ENCODE data around the gene SH3PXD2B.

Gene SH3PXD2B

DNA sequence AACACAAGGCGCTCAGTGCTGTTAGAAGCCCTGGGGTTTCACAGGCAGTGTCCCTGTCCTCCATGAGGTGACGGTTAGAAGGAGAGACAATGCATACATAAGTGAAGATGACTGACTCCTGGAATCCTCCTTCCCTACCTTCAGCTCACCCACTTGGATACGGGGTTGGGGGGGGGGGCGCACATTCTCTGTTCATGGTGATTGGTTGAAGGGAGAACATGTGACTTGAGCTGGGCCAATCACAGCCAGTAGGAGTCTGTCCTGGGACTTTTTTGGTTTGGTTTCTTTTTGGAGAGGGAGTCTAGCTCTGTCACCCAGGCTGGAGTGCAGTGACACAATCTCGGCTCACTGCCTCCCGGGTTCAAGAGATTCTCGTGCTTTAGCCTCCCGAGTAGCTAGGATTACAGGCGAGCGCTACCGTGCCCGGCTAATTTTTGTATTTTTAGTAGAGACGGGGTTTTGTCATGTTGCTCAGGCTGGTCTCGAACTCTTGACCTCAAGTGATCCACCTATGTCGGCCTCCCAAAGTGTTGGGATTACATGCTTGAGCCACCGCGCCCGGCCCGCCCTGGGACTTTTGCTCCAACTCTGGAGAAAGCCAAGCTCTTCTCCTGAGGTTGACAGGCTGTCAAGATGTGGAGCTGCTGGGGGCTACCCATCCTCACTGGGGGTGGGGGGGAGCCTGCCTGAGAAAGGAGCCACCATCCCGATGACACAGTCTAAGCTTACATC, 30.8 kb downstream of the SH3PXD2B start:
- no peak for TF ChIP-seq Cebpa-rat (IDR thresholded peaks at IDR 0.05)
- Histone ChIP-seq H3K4me2 (no peak overlapping the region), H3K9me3 (peaks cover 7% of the 10 kb centered on the region), H3K4me3 (no peak overlapping the region), H3K9ac (no peak overlapping the region), H4K20me1 (peaks cover 3% of the 10 kb centered on the region; the same call in 1 of the 2 replicates), H3K36me3 (peaks cover 11% of the 10 kb centered on the region), H3K4me1 (peaks cover 27% of the 10 kb centered on the region), H3K27ac (no peak overlapping the region), H3K27me3 (no peaks in the 10 kb centered on the region)

DNA sequence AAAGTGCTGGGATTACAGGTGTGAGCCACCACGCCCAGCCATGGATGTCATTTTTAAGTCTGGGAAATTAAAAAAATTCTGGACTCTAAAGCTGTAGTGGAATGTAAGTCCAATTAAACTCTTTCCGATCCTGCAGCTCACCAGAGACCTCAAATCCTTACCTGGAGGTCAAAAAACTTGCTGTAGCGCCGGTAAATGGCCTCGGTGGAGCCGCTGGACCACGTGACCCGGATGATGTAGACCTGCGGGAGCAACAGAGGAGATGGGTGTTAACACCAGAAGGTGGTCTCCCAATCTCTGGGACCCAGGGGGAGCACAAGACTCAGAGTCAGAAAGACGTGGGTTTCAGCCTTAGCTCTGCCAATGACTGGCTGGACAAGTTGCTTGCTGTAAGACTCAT, 32.1 kb downstream of the SH3PXD2B start:
- no peak overlapping the region for H3K27ac ChIP-seq
- no peak overlapping the region for H3K4me3 ChIP-seq
- H3K9me3 ChIP-seq, result no peaks in the 10 kb centered on the region
- TF ChIP-seq Cebpa-rat (IDR thresholded peaks at IDR 0.05), result no peak
- no peaks in the 10 kb centered on the region; the same call in 1 of the 2 replicates for H4K20me1 ChIP-seq
- no peak overlapping the region for H3K9ac ChIP-seq
- H3K4me1 ChIP-seq, result peaks cover 34% of the 10 kb centered on the region
- H3K36me3 ChIP-seq, result peaks cover 16% of the 10 kb centered on the region
- H3K4me2 ChIP-seq, result no peak overlapping the region
- H3K27me3 ChIP-seq, result no peaks in the 10 kb centered on the region

DNA sequence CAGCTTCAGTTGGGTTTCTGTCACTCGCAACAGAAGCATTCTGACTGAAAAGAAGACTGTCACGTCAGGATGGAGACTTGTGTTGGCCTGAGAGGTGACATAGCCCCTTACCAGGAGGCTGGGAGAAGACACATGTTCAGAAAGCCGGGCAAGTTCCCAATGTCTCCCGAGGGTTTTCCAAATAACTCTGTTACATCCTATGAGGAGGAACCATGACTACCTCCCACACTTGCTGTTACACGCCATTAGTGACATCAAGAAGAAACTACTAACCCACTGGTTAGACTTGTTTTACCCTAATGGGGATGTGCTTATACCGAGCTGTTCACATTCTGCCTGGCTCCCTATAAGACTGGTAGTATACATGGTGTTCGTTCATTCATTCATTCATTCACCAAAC, 33.3 kb downstream of the SH3PXD2B start:
- H3K4me3 ChIP-seq, result no peak overlapping the region
- H3K27ac ChIP-seq, result no peak overlapping the region
- TF ChIP-seq Cebpa-rat (IDR thresholded peaks at IDR 0.05), result no peak
- H4K20me1 ChIP-seq, result no peaks in the 10 kb centered on the region; the same call in 1 of the 2 replicates
- no peak overlapping the region for H3K9ac ChIP-seq
- H3K9me3 ChIP-seq, result no peaks in the 10 kb centered on the region
- H3K27me3 ChIP-seq, result no peaks in the 10 kb centered on the region
- H3K36me3 ChIP-seq, result peaks cover 16% of the 10 kb centered on the region
- H3K4me1 ChIP-seq, result peaks cover 36% of the 10 kb centered on the region
- no peak overlapping the region for H3K4me2 ChIP-seq

DNA sequence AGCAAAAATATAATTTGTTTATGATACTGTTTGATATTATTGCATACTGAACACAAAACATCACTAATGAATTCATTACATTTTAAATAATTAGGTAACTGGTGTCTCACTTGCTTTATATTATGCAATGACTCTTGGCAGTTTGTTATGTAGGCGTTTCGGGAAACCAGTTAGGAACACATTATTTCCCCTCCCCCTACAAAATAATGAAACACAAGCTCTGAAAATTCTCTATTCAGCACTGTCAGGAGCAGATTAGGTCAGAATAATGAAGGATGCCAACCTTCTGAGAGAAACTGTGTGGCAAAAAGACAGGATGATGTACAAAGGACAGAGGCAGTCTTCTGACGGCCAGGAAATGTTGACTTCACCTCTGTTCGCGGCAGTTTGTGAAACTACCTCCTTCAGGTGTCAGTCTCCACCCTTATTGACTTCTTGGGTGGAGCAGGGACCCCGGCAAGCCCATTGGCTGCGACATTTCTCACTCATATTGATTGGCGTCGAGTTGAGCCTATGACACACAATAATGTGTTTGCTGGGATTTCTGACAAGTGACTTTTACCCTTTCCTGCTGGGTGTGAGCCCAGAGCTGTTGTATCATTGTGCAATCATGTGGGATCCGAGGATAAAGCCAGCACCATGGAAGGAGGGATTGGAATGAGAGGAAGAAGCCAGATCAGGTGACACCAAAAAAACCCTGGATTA, 33.9 kb downstream of the SH3PXD2B start:
- Histone ChIP-seq H4K20me1 (no peaks in the 10 kb centered on the region), H3K36me3 (peaks cover 16% of the 10 kb centered on the region), H3K4me3 (no peak overlapping the region), H3K27me3 (no peaks in the 10 kb centered on the region), H3K9me3 (no peaks in the 10 kb centered on the region), H3K27ac (no peak overlapping the region), H3K4me2 (no peak overlapping the region), H3K4me1 (peaks cover 39% of the 10 kb centered on the region), H3K9ac (no peak overlapping the region)
- no peak for TF ChIP-seq Cebpa-rat (IDR thresholded peaks at IDR 0.05)

DNA sequence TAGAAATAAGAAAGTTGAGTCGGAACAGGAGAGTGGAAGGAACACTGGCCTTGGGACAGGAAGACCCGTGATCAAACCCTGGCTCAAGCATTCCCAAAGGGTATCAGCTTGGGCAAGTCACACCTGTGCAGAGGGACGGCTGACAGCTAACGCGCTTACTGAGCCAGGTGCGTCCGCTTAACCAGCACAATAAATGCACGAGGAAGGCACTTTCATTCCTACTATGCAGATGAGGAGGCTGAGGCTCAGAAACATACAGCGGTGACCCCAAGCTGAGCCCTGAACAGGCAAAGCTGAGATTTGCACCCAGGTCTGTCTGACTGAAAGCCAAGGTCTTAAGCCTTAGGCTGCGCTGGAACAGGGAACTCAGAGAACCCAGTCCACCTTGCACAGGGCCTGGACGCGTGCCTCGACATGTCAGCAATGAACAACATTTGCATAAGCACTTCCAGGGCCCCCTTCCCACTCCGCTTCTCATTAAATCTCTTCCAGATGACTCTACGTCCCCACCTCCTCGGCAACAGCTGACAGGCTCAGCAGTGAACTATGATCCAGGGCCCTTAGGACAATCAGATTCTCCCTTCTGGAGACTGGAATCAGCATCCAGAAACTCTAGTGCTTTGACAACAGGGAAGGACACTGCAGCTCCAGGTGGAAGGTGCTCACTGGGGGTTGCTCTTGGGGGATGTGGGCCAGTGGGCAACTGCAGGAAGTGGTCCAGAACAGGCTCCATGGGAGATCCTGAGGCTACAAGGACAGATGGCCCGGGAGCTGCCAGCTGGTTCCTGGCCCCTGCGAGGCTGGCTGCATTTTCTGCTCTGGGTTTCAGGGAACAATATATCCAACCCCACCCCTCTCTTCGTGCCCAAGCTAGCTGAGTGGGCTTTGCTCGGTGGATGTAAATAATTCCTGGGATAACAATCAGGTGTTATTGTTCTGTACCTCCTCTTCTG, 35.2 kb downstream of the SH3PXD2B start:
- Histone ChIP-seq H3K4me3 (no peak overlapping the region), H3K27ac (no peak overlapping the region), H3K9me3 (no peaks in the 10 kb centered on the region), H3K4me1 (peaks cover 52% of the 10 kb centered on the region), H3K27me3 (no peaks in the 10 kb centered on the region), H4K20me1 (peaks cover 8% of the 10 kb centered on the region; the same call in 1 of the 2 replicates), H3K36me3 (peaks cover 16% of the 10 kb centered on the region), H3K4me2 (peak overlapping the region; percentile 48), H3K9ac (no peak overlapping the region)
- TF ChIP-seq Cebpa-rat (IDR thresholded peaks at IDR 0.05), result no peak

DNA sequence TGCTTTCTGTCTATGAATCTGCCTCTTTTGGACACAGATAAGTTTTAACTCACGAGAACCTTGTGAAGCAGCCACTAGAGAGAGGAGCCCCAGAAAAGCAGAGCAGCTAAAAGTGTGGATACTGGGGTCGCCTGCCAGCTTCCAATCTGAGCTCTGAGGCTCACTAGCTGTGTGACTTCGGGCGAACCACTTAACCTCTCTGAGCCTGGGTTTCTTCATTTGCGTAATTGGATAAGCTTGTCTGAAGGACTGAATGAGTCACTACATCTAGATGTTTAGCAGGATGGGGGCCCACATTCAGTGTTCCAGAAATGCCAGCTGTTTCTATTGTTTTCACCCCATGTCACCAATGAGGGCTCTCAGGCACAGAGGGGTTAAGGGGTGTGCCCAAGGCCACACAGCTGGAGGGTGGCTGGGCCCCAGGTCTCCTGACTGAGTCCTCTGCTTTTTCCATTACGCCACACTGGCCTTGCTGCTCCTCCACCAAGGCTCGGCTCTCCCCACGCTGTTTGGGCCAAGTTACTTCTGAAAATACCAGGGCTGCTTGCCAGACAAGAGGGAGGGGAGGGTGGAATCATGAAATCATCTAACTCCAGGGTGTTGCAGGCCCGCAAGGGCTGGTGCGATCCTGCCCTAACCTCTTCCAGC, 36.2 kb downstream of the SH3PXD2B start:
- no peak overlapping the region for H3K27ac ChIP-seq
- H3K9me3 ChIP-seq, result no peaks in the 10 kb centered on the region
- peaks cover 8% of the 10 kb centered on the region; the same call in 1 of the 2 replicates for H4K20me1 ChIP-seq
- TF ChIP-seq Cebpa-rat (IDR thresholded peaks at IDR 0.05), result no peak
- no peak overlapping the region for H3K4me3 ChIP-seq
- no peak overlapping the region for H3K9ac ChIP-seq
- no peaks in the 10 kb centered on the region for H3K27me3 ChIP-seq
- H3K4me1 ChIP-seq, result peaks cover 62% of the 10 kb centered on the region
- peaks cover 16% of the 10 kb centered on the region for H3K36me3 ChIP-seq
- peak overlapping the region; percentile 48; the same call in 1 of the 2 replicates for H3K4me2 ChIP-seq

DNA sequence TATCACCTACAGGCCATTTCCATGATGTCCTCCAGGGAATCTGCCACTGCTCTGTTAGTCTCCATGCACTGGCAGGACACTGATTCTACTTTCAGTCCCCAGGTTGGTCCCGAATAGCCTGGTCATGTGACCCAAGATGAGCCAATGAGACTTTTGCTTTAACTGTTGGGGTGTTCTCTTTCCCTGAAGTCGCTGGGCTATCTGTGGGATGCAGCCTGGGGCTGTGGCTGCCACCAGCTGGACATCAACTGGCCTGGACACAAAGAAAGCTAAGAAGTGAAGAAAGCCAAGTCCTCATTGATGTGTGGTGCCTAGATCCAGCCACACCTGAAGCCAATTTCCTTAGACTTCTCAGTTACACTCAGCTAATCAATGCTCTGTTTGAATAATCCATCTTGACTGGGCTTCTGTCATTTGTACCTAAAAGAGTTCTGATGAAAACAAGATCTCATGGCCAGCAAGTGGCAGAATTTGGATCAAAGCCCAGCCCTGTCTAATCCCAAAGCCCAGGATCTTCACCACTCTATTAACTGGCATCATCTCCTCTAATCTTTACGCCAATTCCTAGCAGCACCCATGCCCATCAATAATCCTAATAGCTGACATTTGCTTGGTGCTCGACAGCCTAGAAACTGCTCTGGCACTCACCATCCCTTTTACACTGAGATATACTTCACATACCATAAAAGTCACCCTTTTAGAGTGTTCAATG, 37.0 kb downstream of the SH3PXD2B start:
- peaks cover 8% of the 10 kb centered on the region; the same call in 1 of the 2 replicates for H4K20me1 ChIP-seq
- H3K9me3 ChIP-seq, result no peaks in the 10 kb centered on the region
- peak overlapping the region; percentile 59 for H3K4me2 ChIP-seq
- H3K27me3 ChIP-seq, result no peaks in the 10 kb centered on the region
- H3K9ac ChIP-seq, result no peak overlapping the region
- no peak overlapping the region for H3K4me3 ChIP-seq
- peaks cover 16% of the 10 kb centered on the region for H3K36me3 ChIP-seq
- peaks cover 70% of the 10 kb centered on the region for H3K4me1 ChIP-seq
- TF ChIP-seq Cebpa-rat (IDR thresholded peaks at IDR 0.05), result no peak
- no peak overlapping the region for H3K27ac ChIP-seq

DNA sequence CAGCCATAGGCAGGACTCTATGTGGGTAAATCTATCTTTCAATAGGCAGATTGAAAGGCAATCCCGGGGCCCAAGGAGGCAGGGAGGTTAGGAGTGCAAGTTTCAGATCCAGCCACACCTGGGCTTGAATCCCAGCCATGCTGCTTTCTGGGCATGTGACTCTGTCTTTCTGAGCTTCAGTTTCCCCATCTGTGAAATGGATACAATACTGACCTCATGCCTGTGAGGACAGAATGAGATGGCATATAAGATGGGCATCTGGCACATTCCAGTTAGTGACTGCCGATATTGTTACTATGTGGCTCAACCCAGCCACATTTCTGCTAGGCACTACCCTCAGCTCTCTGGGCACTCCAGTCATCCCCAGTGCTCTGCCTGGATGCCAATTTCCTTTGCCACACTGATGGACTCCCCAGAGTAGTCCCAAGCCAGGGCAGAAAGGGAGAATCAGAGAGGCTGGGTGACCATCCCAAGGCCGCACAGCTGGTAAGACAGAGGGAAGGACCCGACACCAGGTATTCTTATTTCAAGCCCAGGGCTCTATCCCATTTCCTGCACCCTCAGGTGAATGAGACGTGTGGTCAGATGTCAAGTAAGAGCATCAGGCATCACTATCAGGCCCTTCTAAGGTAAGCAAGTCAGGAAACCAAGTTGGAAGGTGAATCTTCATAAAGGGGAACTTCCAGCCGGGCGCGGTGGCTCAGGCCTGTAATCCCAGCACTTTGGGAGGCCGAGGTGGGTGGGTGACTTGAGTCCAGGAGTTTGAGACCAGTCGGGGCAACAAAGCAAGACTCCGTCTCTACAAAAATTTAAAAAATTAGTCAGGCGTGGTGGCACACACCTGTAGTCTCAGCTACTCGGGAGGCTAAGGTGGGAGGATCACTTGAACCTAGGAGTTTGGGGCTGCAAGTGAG, 38.7 kb downstream of the SH3PXD2B start:
- H4K20me1 ChIP-seq, result peaks cover 8% of the 10 kb centered on the region; the same call in 1 of the 2 replicates
- TF ChIP-seq Cebpa-rat (IDR thresholded peaks at IDR 0.05), result no peak
- peaks cover 87% of the 10 kb centered on the region for H3K4me1 ChIP-seq

More for the DNA sequence above, 38.7 kb downstream of the SH3PXD2B start:
- Histone ChIP-seq H3K4me2 (peak overlapping the region; percentile 72), H3K27me3 (no peaks in the 10 kb centered on the region), H3K36me3 (peaks cover 9% of the 10 kb centered on the region), H3K4me3 (no peak overlapping the region), H3K9me3 (no peaks in the 10 kb centered on the region), H3K9ac (no peak overlapping the region), H3K27ac (no peak overlapping the region)
